Muscle of back (tissue), 11 donors: ENCODE results near the gene LRRC49. TPM values are rescaled to one million over a fixed set of nuclear protein-coding genes. Genes with fewer than 3 reads are reported as not detected.
"Not testable (repeated sequence)": the region's sequence is repeated elsewhere in the genome, so short reads cannot be mapped to it uniquely, and the experiment has no call there.

Source experiments
- DNase-seq, 3 donors: peaks; one replicate each; pipeline versions ENCODE4 v3.0.0 to v3.0.0-alpha.2; 2013
- polyA plus RNA-seq, 10 donors: library from polyadenylated mRNA; unstranded; fragments of 120-200 nt; gene quantifications; one replicate each; pipeline ENCODE4 v1.2.1, GENCODE V29; 2013; ENCODE audit not compliant: insufficient read length in 10 of 10

LRRC49 gene
- polyA plus RNA-seq, 10 donors, result 4.8 to 9.3 (median 7.2) TPM

GRCh38 chr15:70920981-70921696, 28.5 kb downstream of the LRRC49 start:
- DNase-seq, result no peak

GRCh38 chr15:70922119-70922518, 29.5 kb downstream of the LRRC49 start:
- DNase-seq, result no peak

GRCh38 chr15:70923311-70924080, 30.9 kb downstream of the LRRC49 start:
- no peak for DNase-seq

GRCh38 chr15:70926914-70927313, 34.3 kb downstream of the LRRC49 start:
- not testable (repeated sequence) for DNase-seq

- no peak for DNase-seq
These were observed 39.2 kb downstream of the LRRC49 start for GRCh38 chr15:70931821-70932220.

GRCh38 chr15:70932397-70932796, 39.8 kb downstream of the LRRC49 start:
- DNase-seq, result no peak

- no peak for DNase-seq
These were observed 40.8 kb downstream of the LRRC49 start for GRCh38 chr15:70933411-70933810.

- DNase-seq, result no peak
These were observed 43.0 kb downstream of the LRRC49 start for GRCh38 chr15:70935631-70936030.

GRCh38 chr15:70936326-70936725, 43.7 kb downstream of the LRRC49 start:
- peak in 2 of 3 donors; percentile 18 to 30 for DNase-seq

GRCh38 chr15:70943285-70943684, 50.7 kb downstream of the LRRC49 start:
- DNase-seq, result not testable (repeated sequence)

- DNase-seq, result no peak
These were observed 55.0 kb downstream of the LRRC49 start for GRCh38 chr15:70947351-70948335.

GRCh38 chr15:70950953-70951352, 58.3 kb downstream of the LRRC49 start:
- DNase-seq, result no peak

GRCh38 chr15:70954171-70954570, 61.5 kb downstream of the LRRC49 start:
- no peak for DNase-seq

- no peak for DNase-seq
These were observed 62.1 kb downstream of the LRRC49 start for GRCh38 chr15:70954733-70955132.

GRCh38 chr15:70955151-70955550, 62.5 kb downstream of the LRRC49 start:
- DNase-seq, result peak in 1 of 3 donors; percentile 46

GRCh38 chr15:70956201-70956995, 63.8 kb downstream of the LRRC49 start:
- peak in 2 of 3 donors; percentile 26 to 49 for DNase-seq

GRCh38 chr15:70962084-70962483, 69.5 kb downstream of the LRRC49 start:
- no peak for DNase-seq

GRCh38 chr15:70963199-70963598, 70.6 kb downstream of the LRRC49 start:
- no peak for DNase-seq

GRCh38 chr15:70964058-70964457, 71.4 kb downstream of the LRRC49 start:
- no peak for DNase-seq

- no peak for DNase-seq
These were observed 72.1 kb downstream of the LRRC49 start for GRCh38 chr15:70964686-70965085.

- no peak for DNase-seq
These were observed 75.0 kb downstream of the LRRC49 start for GRCh38 chr15:70967646-70968045.
